Measurements from ENCODE around the gene NXPH3.

NXPH3 gene

GRCh38 chr17:49555495-49556222 is 20.0 kb upstream of the NXPH3 start:
- no peak for TF ChIP-seq ZNF362 (tag by site-specific recombination; IDR thresholded peaks at IDR 0.05)
- no peak for TF ChIP-seq ZNF558 (tag by site-specific recombination; IDR thresholded peaks at IDR 0.05)
- no peak for TF ChIP-seq ZNF585B (tag by site-specific recombination; IDR thresholded peaks at IDR 0.05)
- TF ChIP-seq ZNF501 (tag by site-specific recombination; IDR thresholded peaks at IDR 0.05) = no peak
- peak; percentile 23; the same call in 1 of the 2 replicates for TF ChIP-seq ZNF341 (tag by site-specific recombination; IDR thresholded peaks at IDR 0.05; ENCODE audit: low read depth)
- TF ChIP-seq ZNF623 (tag by site-specific recombination; IDR thresholded peaks at IDR 0.05) = no peak
- TF ChIP-seq ZNF280C (tag by site-specific recombination; IDR thresholded peaks at IDR 0.05) = no peak
- no peak for TF ChIP-seq ZNF449 (tag by site-specific recombination; IDR thresholded peaks at IDR 0.05)
- Histone ChIP-seq H3K9me3 (ENCODE audit: control insufficient read depth, insufficient read depth, low read depth, low read length) (no peaks in the 10 kb centered on the region), H3K4me1 (ENCODE audit: control insufficient read depth, insufficient read depth, low read length) (0 out of 2 replicates have a peak, but pooled peaks cover 2% of the 10 kb centered on the region), H3K27ac (ENCODE audit: extremely low read depth, low read depth, low read length) (peak overlapping the region; percentile 12; the same call in 1 of the 2 replicates), H3K4me3 (ENCODE audit: low read depth, low read length) (no peak overlapping the region), H3K36me3 (ENCODE audit: control insufficient read depth in 2 of 2, insufficient read depth in 1 of 2, low read length in 2 of 2) (no peaks in the 10 kb centered on the region)
- ChIA-PET CTCF (interaction anchor here (0.5 to 9.5 kb wide), 73 partner anchors 9 to 768 kb away, joined by 3 to 303 read pairs (median 6); partner anchors contain the start of genes DLX3, NGFR, PHB1 and SLC35B1), POLR2A (interaction anchor here (1.3 to 1.4 kb wide), 3 partner anchors 141 to 208 kb away, joined by 5 to 7 read pairs (median 6); partner anchors contain the start of genes FAM117A and PHB1)

GRCh38 chr17:49556223-49556943 is 19.3 kb upstream of the NXPH3 start:
- no peaks in the 10 kb centered on the region for H3K36me3 ChIP-seq (ENCODE audit: control insufficient read depth in 2 of 2, insufficient read depth in 1 of 2, low read length in 2 of 2)
- H3K27ac ChIP-seq (ENCODE audit: extremely low read depth, low read depth, low read length) = peak overlapping the region; percentile 12; the same call in 1 of the 2 replicates
- H3K4me3 ChIP-seq (ENCODE audit: low read depth, low read length) = no peak overlapping the region
- ChIA-PET POLR2A (interaction anchor here (0.6 to 1.4 kb wide), 4 partner anchors 61 to 208 kb away, joined by 3 to 7 read pairs (median 6); partner anchors contain the start of genes FAM117A, NGFR and PHB1), CTCF (interaction anchor here (0.5 to 9.5 kb wide), 106 partner anchors 8 to 768 kb away, joined by 3 to 303 read pairs (median 5); partner anchors contain the start of genes DLX3, NGFR, PHB1 and SLC35B1)
- H3K9me3 ChIP-seq (ENCODE audit: control insufficient read depth, insufficient read depth, low read depth, low read length) = no peaks in the 10 kb centered on the region
- 0 out of 2 replicates have a peak, but pooled peaks cover 2% of the 10 kb centered on the region for H3K4me1 ChIP-seq (ENCODE audit: control insufficient read depth, insufficient read depth, low read length)
- no peak for TF ChIP-seq ZNF184 (tag by site-specific recombination; IDR thresholded peaks at IDR 0.05)
- TF ChIP-seq ZEB2 (tag by site-specific recombination; IDR thresholded peaks at IDR 0.05) = peak; percentile 70; the same call in 1 of the 2 replicates
- peak; percentile 82 for TF ChIP-seq ZNF391 (tag by site-specific recombination; IDR thresholded peaks at IDR 0.05; ENCODE audit: borderline replicate concordance, low read depth)
- no peak for TF ChIP-seq ZNF148 (tag by site-specific recombination; IDR thresholded peaks at IDR 0.05; ENCODE audit: borderline replicate concordance)
- TF ChIP-seq KLF17 (tag by site-specific recombination; IDR thresholded peaks at IDR 0.05) = peak; percentile 56
- TF ChIP-seq ZNF707 (tag by site-specific recombination; IDR thresholded peaks at IDR 0.05) = no peak
- TF ChIP-seq HIC1 (tag by site-specific recombination; IDR thresholded peaks at IDR 0.05) = peak; percentile 71
- 0 out of 2 replicates have a peak, but pooled peaks have one; percentile 15 for TF ChIP-seq ZBTB11 (tag by site-specific recombination; conservative IDR thresholded peaks at IDR 0.05; ENCODE audit: low read depth)
